BJ (cell line): ENCODE results near the gene CDKN2B-AS1. TPM values are rescaled to one million over a fixed set of nuclear protein-coding genes. Genes with fewer than 3 reads are reported as not detected.

Experiments
- CTCF ChIA-PET: fragments of 350-600 bp; formaldehyde crosslinking; extraction: SDS; loops from one replicate; lab custom pipeline; 2021; ENCODE audit warnings: antibody characterized with exemption, inconsistent platforms; lab: Yijun Ruan, JAX
- POLR2A ChIA-PET: fragments of 300-600 bp; sonication (Branson Sonifier 250); formaldehyde crosslinking; extraction: SDS; loops from one replicate; lab custom pipeline; 2021; ENCODE audit warnings: antibody characterized with exemption; lab: Charles Lee
- DNase-seq: peaks from one replicate; pipeline ENCODE4 v3.0.0-alpha.2; 2011; ENCODE audit warnings: low read depth
- H3K27me3 ChIP-seq: 2 replicates; pipeline ENCODE4 v1.6.0; 2011; ENCODE audit warnings: low read length; ENCODE audit not compliant: control insufficient read depth, insufficient read depth
- H3K36me3 ChIP-seq: 2 replicates; pipeline ENCODE4 v1.5.1; 2011; ENCODE audit warnings: low read length; ENCODE audit not compliant: control insufficient read depth, insufficient read depth
- H3K4me3 ChIP-seq: 2 replicates; pipeline ENCODE4 v1.5.1; 2011; ENCODE audit warnings: low read depth, mild to moderate bottlenecking, control low read depth, low read length
- polyA plus RNA-seq: library from polyadenylated mRNA; depleted of rRNA; stranded (reverse); fragments of >200 nt; gene quantifications from 2 replicates; pipeline ENCODE4 v1.2.3, GENCODE V29; 2011
- TF ChIP-seq, protein P1 (sequence below): IDR thresholded peaks from 2 replicates; pipeline ENCODE4 v1.5.1; 2011; ENCODE audit warnings: low read depth, mild to moderate bottlenecking, control low read depth, inconsistent platforms, low read length, moderate library complexity; ENCODE audit not compliant: insufficient read depth

CDKN2B-AS1 gene
- polyA plus RNA-seq, 1 experiment: 0.59 TPM

DNA sequence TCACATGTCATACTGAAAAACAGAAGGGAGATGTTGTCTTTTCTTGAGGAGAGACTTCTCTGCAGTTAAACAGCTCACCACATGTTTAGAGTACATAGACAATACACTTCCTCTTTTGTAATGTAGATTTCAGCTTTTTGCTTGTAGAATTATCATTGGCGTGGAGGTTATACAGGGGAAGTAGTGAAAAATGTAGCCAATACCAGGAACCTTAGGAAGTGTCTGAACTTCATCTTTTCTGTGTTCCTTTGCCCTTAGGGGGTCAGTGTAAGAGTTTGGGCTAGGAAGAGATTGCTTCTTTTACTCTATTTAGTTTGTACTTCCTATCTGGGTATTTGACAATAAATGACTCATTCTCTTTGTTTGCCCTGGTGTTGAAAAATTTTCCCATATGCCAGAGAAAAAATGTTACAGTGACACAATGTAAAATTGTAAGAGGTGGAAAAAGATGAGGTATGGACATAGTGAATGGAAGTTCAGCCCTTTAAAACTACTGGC, 35.6 kb downstream of the CDKN2B-AS1 start:
- POLR2A ChIA-PET: interaction anchor here (0.7 kb wide), 1 partner anchor 21 kb away, joined by 3 read pairs; the partner anchor contains the start of gene CDKN2B
- TF ChIP-seq, protein P1, sequence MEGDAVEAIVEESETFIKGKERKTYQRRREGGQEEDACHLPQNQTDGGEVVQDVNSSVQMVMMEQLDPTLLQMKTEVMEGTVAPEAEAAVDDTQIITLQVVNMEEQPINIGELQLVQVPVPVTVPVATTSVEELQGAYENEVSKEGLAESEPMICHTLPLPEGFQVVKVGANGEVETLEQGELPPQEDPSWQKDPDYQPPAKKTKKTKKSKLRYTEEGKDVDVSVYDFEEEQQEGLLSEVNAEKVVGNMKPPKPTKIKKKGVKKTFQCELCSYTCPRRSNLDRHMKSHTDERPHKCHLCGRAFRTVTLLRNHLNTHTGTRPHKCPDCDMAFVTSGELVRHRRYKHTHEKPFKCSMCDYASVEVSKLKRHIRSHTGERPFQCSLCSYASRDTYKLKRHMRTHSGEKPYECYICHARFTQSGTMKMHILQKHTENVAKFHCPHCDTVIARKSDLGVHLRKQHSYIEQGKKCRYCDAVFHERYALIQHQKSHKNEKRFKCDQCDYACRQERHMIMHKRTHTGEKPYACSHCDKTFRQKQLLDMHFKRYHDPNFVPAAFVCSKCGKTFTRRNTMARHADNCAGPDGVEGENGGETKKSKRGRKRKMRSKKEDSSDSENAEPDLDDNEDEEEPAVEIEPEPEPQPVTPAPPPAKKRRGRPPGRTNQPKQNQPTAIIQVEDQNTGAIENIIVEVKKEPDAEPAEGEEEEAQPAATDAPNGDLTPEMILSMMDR: no peak
- no peaks in the 10 kb centered on the region for H3K27me3 ChIP-seq
- CTCF ChIA-PET: interaction anchor here (0.8 to 1.9 kb wide), 3 partner anchors 19 to 217 kb away, joined by 3 to 6 read pairs (median 6); no protein-coding TSS in a partner anchor
- no peaks in the 10 kb centered on the region for H3K36me3 ChIP-seq
- no peak overlapping the region for H3K4me3 ChIP-seq
- no peak for DNase-seq

DNA sequence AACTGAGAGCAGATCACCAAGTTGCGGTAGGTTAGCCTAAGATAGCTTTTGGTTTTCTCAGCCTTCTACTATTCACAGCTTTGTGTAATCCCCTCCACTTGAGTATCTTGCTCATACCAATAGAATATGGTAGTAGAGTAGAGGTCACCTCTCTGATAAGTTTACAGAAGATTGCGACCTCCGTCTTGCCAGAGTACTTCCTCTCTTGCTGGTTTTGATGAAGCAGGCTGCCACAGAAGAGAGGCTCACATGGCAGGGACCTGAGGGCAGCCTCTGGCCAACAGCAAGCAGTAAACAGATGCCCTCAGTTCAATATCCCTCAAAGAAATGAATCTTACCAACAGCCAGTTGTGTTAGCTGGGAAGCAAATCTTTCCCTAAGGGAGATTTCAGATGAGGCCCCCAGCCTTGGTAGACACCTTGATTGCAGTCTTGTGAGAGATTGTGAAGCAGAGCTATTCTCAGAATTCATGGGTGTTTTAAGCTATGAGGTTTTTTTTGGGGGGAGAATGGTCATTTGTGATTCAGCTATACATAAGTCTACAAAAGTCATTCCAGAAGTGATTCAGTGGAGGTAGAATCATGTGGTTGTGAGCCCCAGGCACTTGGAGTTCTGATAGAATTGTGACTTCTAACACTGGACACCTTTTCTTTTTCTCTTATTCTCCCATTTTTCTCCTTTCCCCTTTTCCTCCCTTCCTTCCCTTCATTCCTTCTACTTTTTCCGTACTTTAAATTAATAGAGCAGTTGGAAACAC, 37.2 kb downstream of the CDKN2B-AS1 start:
- CTCF ChIA-PET: interaction anchor here (0.6 to 1.7 kb wide), 3 partner anchors 21 to 484 kb away, joined by 3 to 8 read pairs (median 3); partner anchors contain the start of gene CDKN2B
- Histone ChIP-seq H3K27me3 (no peaks in the 10 kb centered on the region), H3K4me3 (no peak overlapping the region), H3K36me3 (no peaks in the 10 kb centered on the region)
- no peak for DNase-seq
- POLR2A ChIA-PET: no interaction called here
- TF ChIP-seq, protein P1: no peak

DNA sequence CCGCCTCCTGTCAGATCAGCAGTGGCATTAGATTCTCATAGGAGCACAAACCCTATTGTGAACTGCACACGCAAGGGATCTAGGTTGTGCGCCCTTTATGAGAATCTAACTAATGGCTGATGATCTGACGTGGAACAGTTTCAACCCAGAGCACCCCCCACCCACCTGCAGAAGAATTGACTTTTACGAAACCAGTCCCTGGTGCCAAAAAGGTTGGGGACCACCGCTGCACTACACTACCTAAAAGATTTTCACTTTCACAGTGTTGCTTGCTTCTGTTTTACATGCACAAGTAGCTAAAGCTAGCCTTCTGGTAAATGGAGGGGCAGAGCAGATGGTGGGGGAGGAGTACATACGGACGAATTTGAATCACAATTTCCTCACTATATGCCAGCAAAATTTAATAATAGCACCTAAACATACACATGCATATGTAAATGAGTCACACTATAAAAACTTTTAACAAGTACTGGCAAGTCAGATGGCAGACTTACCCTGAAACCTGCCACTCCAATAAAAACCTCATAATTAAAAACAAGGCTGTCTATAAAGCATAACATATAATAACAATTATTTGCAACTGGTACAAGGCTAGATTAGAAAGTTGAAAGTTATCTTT, 38.5 kb downstream of the CDKN2B-AS1 start:
- H3K4me3 ChIP-seq: no peak overlapping the region
- CTCF ChIA-PET: interaction anchor here (0.9 to 1.7 kb wide), 2 partner anchors 25 to 205 kb away, joined by 4 to 8 read pairs; partner anchors contain the start of gene CDKN2B
- H3K36me3 ChIP-seq: no peaks in the 10 kb centered on the region
- TF ChIP-seq, protein P1: no peak
- POLR2A ChIA-PET: no interaction called here
- no peaks in the 10 kb centered on the region for H3K27me3 ChIP-seq
- no peak for DNase-seq

DNA sequence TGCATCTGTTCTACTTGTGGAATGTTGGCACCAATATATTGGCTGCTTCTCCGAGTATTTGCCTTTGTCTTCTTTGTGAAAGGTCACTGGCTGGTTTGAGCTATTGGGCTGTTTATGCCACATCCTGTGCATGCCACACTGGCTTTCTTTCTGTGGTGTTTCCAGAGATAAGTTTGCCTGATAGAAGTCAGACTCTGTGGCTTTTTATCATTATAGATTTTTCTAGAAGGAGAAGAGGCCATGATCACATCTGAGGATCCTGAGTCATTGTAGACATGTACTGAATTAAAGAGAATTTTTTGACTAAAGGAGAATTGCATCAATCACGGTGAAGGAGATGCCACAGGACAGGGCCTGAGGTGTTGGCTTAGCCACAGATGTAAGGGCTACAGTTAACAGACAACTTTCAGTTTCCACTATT, 41.0 kb downstream of the CDKN2B-AS1 start:
- Histone ChIP-seq H3K27me3 (peaks cover 1% of the 10 kb centered on the region; the same call in 1 of the 2 replicates), H3K4me3 (no peak overlapping the region), H3K36me3 (no peaks in the 10 kb centered on the region)
- DNase-seq: no peak
- POLR2A ChIA-PET: no interaction called here
- CTCF ChIA-PET: interaction anchor here (1.1 to 2.1 kb wide), 2 partner anchors 27 to 84 kb away, joined by 3 to 7 read pairs; partner anchors contain the start of gene CDKN2B
- TF ChIP-seq, protein P1: no peak
